ENCODE results near the gene SERGEF.
A peak's percentile ranks its signal among the peaks of the same experiment; 100 is the strongest.

- TF ChIP-seq POLR2A (IDR thresholded peaks at IDR 0.05): no peak
- peak; percentile 47 to 69 (median 58) for TF ChIP-seq CTCF (IDR thresholded peaks at IDR 0.05 in 4 of 5, conservative IDR thresholded peaks at IDR 0.05 in 1 of 5)
Observed at GRCh38 chr11:17991783-17992433, 20.9 kb downstream of the SERGEF start.
